ENCODE measurements around the gene TMTC2.

The TMTC2 gene

GRCh38 chr12:82698708-82699564 lies 12.2 kb downstream of the TMTC2 start:
- Histone ChIP-seq H3K9ac (ENCODE audit: insufficient read length) (no peak overlapping the region), H3K4me3 (no peak overlapping the region), H3K9me3 (ENCODE audit: low read depth, low read length) (no peaks in the 10 kb centered on the region), H3K27ac (no peak overlapping the region), H3K36me3 (ENCODE audit: insufficient read depth, low read length) (no peaks in the 10 kb centered on the region)
- TF ChIP-seq EZH2 (IDR thresholded peaks at IDR 0.05) (no peak), POLR2AphosphoS5 (IDR thresholded peaks at IDR 0.05; ENCODE audit: borderline replicate concordance, low read depth, low read length) (no peak), FOXP2 (optimal IDR thresholded peaks at IDR 0.05; ENCODE audit: control extremely low read depth, extremely low read length, insufficient read depth) (no peak)
- DNase-seq (ENCODE audit: low read depth, low spot score) = no peak

DNA sequence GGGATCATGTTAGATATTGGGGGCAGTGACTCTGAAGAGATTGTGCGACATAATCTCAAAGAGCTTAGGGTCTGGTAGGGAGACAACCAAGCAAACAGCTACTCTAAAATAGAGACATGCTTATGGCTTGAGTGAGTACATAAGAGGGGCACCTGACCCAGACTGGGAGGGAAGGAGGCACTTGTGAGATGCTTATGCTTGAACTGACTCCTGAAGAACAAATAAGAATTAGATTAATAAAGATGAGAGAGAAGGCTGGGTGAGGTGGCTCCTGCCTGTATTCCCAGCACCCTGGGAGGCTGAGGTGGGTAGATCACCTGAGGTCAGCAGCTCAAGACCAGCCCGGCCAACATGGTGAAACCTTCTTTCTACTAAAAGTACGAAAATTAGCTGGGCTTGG lies 19.1 kb downstream of the TMTC2 start:
- TF ChIP-seq FOXP2 (optimal IDR thresholded peaks at IDR 0.05; ENCODE audit: control extremely low read depth, extremely low read length, insufficient read depth) = no peak
- TF ChIP-seq POLR2AphosphoS5 (IDR thresholded peaks at IDR 0.05; ENCODE audit: borderline replicate concordance, low read depth, low read length) = no peak
- TF ChIP-seq EZH2 (IDR thresholded peaks at IDR 0.05) = no peak
- H3K36me3 ChIP-seq (ENCODE audit: insufficient read depth, low read length) = no peaks in the 10 kb centered on the region

GRCh38 chr12:82708061-82708879 lies 21.6 kb downstream of the TMTC2 start:
- H3K9me3 ChIP-seq (ENCODE audit: low read depth, low read length) = no peaks in the 10 kb centered on the region
- no peak overlapping the region for H3K4me3 ChIP-seq
- no peak overlapping the region for H3K27ac ChIP-seq
- no peak for DNase-seq (ENCODE audit: low read depth, low spot score)
- H3K36me3 ChIP-seq (ENCODE audit: insufficient read depth, low read length) = no peaks in the 10 kb centered on the region
- TF ChIP-seq POLR2AphosphoS5 (IDR thresholded peaks at IDR 0.05; ENCODE audit: borderline replicate concordance, low read depth, low read length) (no peak), FOXP2 (optimal IDR thresholded peaks at IDR 0.05; ENCODE audit: control extremely low read depth, extremely low read length, insufficient read depth) (no peak), EZH2 (IDR thresholded peaks at IDR 0.05) (no peak)
- no peak overlapping the region for H3K9ac ChIP-seq (ENCODE audit: insufficient read length)

More for the DNA sequence above, 19.1 kb downstream of the TMTC2 start:
- Histone ChIP-seq H3K4me3 (no peak overlapping the region), H3K27ac (no peak overlapping the region), H3K9ac (ENCODE audit: insufficient read length) (no peak overlapping the region), H3K9me3 (ENCODE audit: low read depth, low read length) (no peaks in the 10 kb centered on the region)
- DNase-seq (ENCODE audit: low read depth, low spot score) = no peak

DNA sequence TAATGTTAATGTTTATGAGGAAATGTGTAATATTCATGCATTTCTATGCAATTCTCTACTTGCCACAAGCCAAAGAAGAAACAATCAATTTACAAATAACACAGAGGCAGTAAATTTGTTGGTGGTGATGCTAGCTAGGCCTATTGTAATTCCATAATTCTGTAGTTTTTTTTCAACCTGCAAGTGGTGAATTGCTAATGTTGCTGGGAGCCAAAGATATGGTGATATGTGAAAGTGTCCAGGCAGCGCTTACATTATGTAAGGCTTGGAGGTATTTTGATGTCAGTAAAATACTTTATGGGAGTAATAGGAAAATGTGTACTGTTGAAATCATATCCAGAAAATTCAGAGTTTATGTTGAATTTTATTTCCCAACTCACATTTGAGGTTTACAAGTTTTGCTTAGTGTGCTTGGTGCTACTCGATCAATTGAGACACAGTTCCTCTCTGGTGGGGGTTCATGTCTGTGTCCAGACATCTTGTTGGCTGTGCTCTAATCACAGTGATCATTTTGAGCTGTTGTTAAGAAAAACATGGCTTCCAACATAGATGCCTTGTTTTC lies 23.2 kb downstream of the TMTC2 start:
- Histone ChIP-seq H3K4me3 (no peak overlapping the region), H3K9me3 (ENCODE audit: low read depth, low read length) (no peaks in the 10 kb centered on the region), H3K36me3 (ENCODE audit: insufficient read depth, low read length) (no peaks in the 10 kb centered on the region), H3K9ac (ENCODE audit: insufficient read length) (no peak overlapping the region), H3K27ac (no peak overlapping the region)
- DNase-seq (ENCODE audit: low read depth, low spot score) = no peak
- TF ChIP-seq FOXP2 (optimal IDR thresholded peaks at IDR 0.05; ENCODE audit: control extremely low read depth, extremely low read length, insufficient read depth) (no peak), EZH2 (IDR thresholded peaks at IDR 0.05) (no peak), POLR2AphosphoS5 (IDR thresholded peaks at IDR 0.05; ENCODE audit: borderline replicate concordance, low read depth, low read length) (no peak)

DNA sequence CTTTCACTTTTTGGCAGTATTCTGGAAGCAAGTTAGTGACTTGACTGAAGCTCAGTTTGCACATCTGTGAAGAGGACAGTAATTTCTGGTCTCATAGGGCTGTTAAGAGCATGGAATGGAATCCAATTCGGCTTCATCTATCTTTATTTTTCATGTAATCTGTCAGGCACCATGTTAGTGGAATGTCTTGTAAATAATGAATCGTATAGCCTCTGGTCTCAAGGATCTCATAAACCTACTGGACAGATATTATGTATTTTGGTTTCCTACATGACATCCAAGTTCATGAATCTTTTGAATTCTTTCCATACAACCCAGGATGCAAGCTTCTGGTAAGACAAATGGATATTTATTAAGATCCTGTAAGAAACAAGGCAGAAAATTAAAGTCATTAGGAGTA lies 24.0 kb downstream of the TMTC2 start:
- Histone ChIP-seq H3K9me3 (ENCODE audit: low read depth, low read length) (no peaks in the 10 kb centered on the region), H3K36me3 (ENCODE audit: insufficient read depth, low read length) (no peaks in the 10 kb centered on the region), H3K4me3 (no peak overlapping the region), H3K9ac (ENCODE audit: insufficient read length) (no peak overlapping the region), H3K27ac (no peak overlapping the region)
- TF ChIP-seq EZH2 (IDR thresholded peaks at IDR 0.05) = no peak
- no peak for TF ChIP-seq POLR2AphosphoS5 (IDR thresholded peaks at IDR 0.05; ENCODE audit: borderline replicate concordance, low read depth, low read length)
- TF ChIP-seq FOXP2 (optimal IDR thresholded peaks at IDR 0.05; ENCODE audit: control extremely low read depth, extremely low read length, insufficient read depth) = no peak
- DNase-seq (ENCODE audit: low read depth, low spot score) = no peak

- TF ChIP-seq EZH2 (IDR thresholded peaks at IDR 0.05) (no peak), POLR2AphosphoS5 (IDR thresholded peaks at IDR 0.05; ENCODE audit: borderline replicate concordance, low read depth, low read length) (no peak), FOXP2 (optimal IDR thresholded peaks at IDR 0.05; ENCODE audit: control extremely low read depth, extremely low read length, insufficient read depth) (no peak)
- DNase-seq (ENCODE audit: low read depth, low spot score) = no peak
- H3K9me3 ChIP-seq (ENCODE audit: low read depth, low read length) = no peaks in the 10 kb centered on the region
- H3K4me3 ChIP-seq = no peak overlapping the region
- no peaks in the 10 kb centered on the region for H3K36me3 ChIP-seq (ENCODE audit: insufficient read depth, low read length)
- H3K27ac ChIP-seq = no peak overlapping the region
- no peak overlapping the region for H3K9ac ChIP-seq (ENCODE audit: insufficient read length)
Observed at GRCh38 chr12:82714427-82714826, 27.7 kb downstream of the TMTC2 start.

DNA sequence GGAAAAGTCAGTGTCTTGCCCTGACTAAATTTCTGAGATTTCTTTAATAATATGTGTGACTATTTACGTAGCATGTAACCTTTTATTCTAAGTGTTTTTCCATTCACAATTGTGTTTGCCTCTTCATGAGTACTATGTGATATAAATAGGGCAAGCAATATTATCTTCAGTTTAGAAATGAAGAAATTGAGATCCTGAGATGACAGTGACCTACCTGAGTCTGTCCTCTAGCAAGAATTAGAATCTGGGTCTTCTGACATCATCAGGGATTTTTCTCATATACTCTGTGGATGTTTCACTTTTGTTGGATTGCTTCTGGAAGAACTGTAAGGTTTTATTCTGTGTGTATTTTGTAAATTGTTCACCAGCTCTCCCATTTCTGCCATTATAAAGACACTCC lies 35.0 kb downstream of the TMTC2 start:
- H3K36me3 ChIP-seq (ENCODE audit: insufficient read depth, low read length) = no peaks in the 10 kb centered on the region
- no peak for DNase-seq (ENCODE audit: low read depth, low spot score)
- TF ChIP-seq EZH2 (IDR thresholded peaks at IDR 0.05) = no peak
- no peak for TF ChIP-seq POLR2AphosphoS5 (IDR thresholded peaks at IDR 0.05; ENCODE audit: borderline replicate concordance, low read depth, low read length)
- no peak for TF ChIP-seq FOXP2 (optimal IDR thresholded peaks at IDR 0.05; ENCODE audit: control extremely low read depth, extremely low read length, insufficient read depth)
- H3K4me3 ChIP-seq = no peak overlapping the region
- H3K27ac ChIP-seq = no peak overlapping the region
- H3K9me3 ChIP-seq (ENCODE audit: low read depth, low read length) = no peaks in the 10 kb centered on the region
- no peak overlapping the region for H3K9ac ChIP-seq (ENCODE audit: insufficient read length)

DNA sequence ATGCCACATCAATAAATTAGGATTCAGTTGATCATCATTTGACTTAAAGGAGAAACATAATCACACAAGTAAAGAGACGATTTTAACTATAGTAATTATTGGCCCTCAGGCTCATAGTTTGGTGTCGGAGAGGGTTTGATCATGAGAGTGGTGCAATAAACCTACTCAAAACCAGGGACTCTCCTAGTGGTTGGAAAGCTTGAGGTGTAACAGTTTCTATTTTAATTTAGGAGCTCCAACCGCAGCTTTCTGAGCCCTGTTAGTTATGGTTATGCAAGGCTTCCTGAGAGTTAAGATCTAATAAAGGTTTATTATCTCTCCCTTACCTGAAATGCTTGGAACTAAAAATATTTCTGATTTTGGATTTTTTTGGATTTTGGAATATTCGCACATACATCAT lies 36.4 kb downstream of the TMTC2 start:
- DNase-seq (ENCODE audit: low read depth, low spot score) = no peak
- H3K9ac ChIP-seq (ENCODE audit: insufficient read length) = no peak overlapping the region
- no peak overlapping the region for H3K4me3 ChIP-seq
- TF ChIP-seq FOXP2 (optimal IDR thresholded peaks at IDR 0.05; ENCODE audit: control extremely low read depth, extremely low read length, insufficient read depth) = no peak
- no peak for TF ChIP-seq POLR2AphosphoS5 (IDR thresholded peaks at IDR 0.05; ENCODE audit: borderline replicate concordance, low read depth, low read length)
- no peak overlapping the region for H3K27ac ChIP-seq
- no peaks in the 10 kb centered on the region for H3K9me3 ChIP-seq (ENCODE audit: low read depth, low read length)
- H3K36me3 ChIP-seq (ENCODE audit: insufficient read depth, low read length) = no peaks in the 10 kb centered on the region

All from SK-N-MC (cell line).